SK-N-SH treated with all-trans-retinoic acid at 6 μM for 48 hours (cell line): ENCODE results near the gene STARD4.

Experiments
- ATAC-seq: fragments of 200-7000 bp; cut with Tn5 transposase; 3 replicates; pipeline ENCODE4 v1.9.1; 2020; ENCODE audit warnings: mild to moderate bottlenecking, moderate library complexity
- ARNTL ChIP-seq: fragments of 450-650 bp; formaldehyde crosslinking; IDR thresholded peaks from 2 replicates; pipeline ENCODE4 v1.5.0; 2020; ENCODE audit warnings: low read depth, mild to moderate bottlenecking, moderate library complexity, borderline replicate concordance
- BACH2 ChIP-seq: fragments of 250-450 bp; sonication (Bioruptor Pico); IDR thresholded peaks from 2 replicates; pipeline ENCODE4 v1.9.0; 2021; ENCODE audit warnings: mild to moderate bottlenecking, borderline replicate concordance
- CREB5 ChIP-seq: fragments of 250-450 bp; sonication (Bioruptor Pico); IDR thresholded peaks from 2 replicates; pipeline ENCODE4 v1.5.1; 2020; ENCODE audit warnings: low read depth, mild to moderate bottlenecking, moderate library complexity
- CSDC2 ChIP-seq: fragments of 250-450 bp; sonication (Bioruptor Pico); IDR thresholded peaks from 2 replicates; pipeline ENCODE4 v1.5.0; 2020; ENCODE audit warnings: mild to moderate bottlenecking, moderate library complexity
- CSRNP3 ChIP-seq: fragments of 250-450 bp; sonication (Bioruptor Pico); IDR thresholded peaks from 2 replicates; pipeline ENCODE4 v1.5.1; 2021; ENCODE audit warnings: mild to moderate bottlenecking, moderate library complexity
- GLIS3 ChIP-seq: fragments of 250-450 bp; sonication (Bioruptor Pico); IDR thresholded peaks from 2 replicates; pipeline ENCODE4 v1.5.0; 2020; ENCODE audit warnings: mild to moderate bottlenecking, moderate library complexity
- ISL1 ChIP-seq: fragments of 250-450 bp; sonication (Bioruptor Pico); IDR thresholded peaks from 2 replicates; pipeline ENCODE4 v2.1.2; 2022; ENCODE audit warnings: mild to moderate bottlenecking, moderate library complexity
- PATZ1 ChIP-seq: fragments of 250-450 bp; sonication (Bioruptor Pico); IDR thresholded peaks from 2 replicates; pipeline ENCODE4 v1.8.0; 2020; ENCODE audit warnings: mild to moderate bottlenecking, moderate library complexity, borderline replicate concordance
- POU6F1 ChIP-seq: fragments of 250-450 bp; sonication (Bioruptor Pico); IDR thresholded peaks from 2 replicates; pipeline ENCODE4 v1.8.0; 2021; ENCODE audit warnings: low read depth, mild to moderate bottlenecking, moderate library complexity, borderline replicate concordance
- PPARA ChIP-seq: fragments of 250-450 bp; sonication (Bioruptor Pico); IDR thresholded peaks from 2 replicates; pipeline ENCODE4 v1.5.0; 2020; ENCODE audit warnings: mild to moderate bottlenecking, borderline replicate concordance
- RARB ChIP-seq: fragments of 250-450 bp; sonication (Bioruptor Pico); IDR thresholded peaks from 2 replicates; pipeline ENCODE4 v1.8.0; 2021; ENCODE audit warnings: mild to moderate bottlenecking, moderate library complexity
- SNAI2 ChIP-seq: fragments of 250-450 bp; sonication (Bioruptor Pico); IDR thresholded peaks from 2 replicates; pipeline ENCODE4 v1.5.0; 2020; ENCODE audit warnings: mild to moderate bottlenecking, moderate library complexity
- TCF4 ChIP-seq: fragments of 250-450 bp; sonication (Bioruptor Pico); IDR thresholded peaks from 2 replicates; pipeline ENCODE4 v1.8.0; 2021; ENCODE audit warnings: mild to moderate bottlenecking, moderate library complexity, borderline replicate concordance
- TSHZ2 ChIP-seq: fragments of 250-450 bp; sonication (Bioruptor Pico); IDR thresholded peaks from 2 replicates; pipeline ENCODE4 v1.5.0; 2020; ENCODE audit warnings: mild to moderate bottlenecking, moderate library complexity
- ZC3H10 ChIP-seq: fragments of 250-450 bp; sonication (Bioruptor Pico); IDR thresholded peaks from 2 replicates; pipeline ENCODE4 v1.5.1; 2021; ENCODE audit warnings: mild to moderate bottlenecking, moderate library complexity
- ZFP30 ChIP-seq: fragments of 450-650 bp; formaldehyde crosslinking; IDR thresholded peaks from 2 replicates; pipeline ENCODE4 v1.5.0; 2022; ENCODE audit warnings: mild to moderate bottlenecking, moderate library complexity
- ZNF70 ChIP-seq: fragments of 450-650 bp; formaldehyde crosslinking; IDR thresholded peaks from 2 replicates; pipeline ENCODE4 v1.5.0; 2020; ENCODE audit warnings: mild to moderate bottlenecking, moderate library complexity
- ZNF8 ChIP-seq: fragments of 450-650 bp; formaldehyde crosslinking; IDR thresholded peaks from 2 replicates; pipeline ENCODE4 v1.5.0; 2020; ENCODE audit warnings: mild to moderate bottlenecking, moderate library complexity

Gene STARD4

GRCh38 chr5:111469903-111470302 lies 42.4 kb downstream of the STARD4 start:
- no peak for TF ChIP-seq RARB
- TF ChIP-seq BACH2 = no peak
- no peak for TF ChIP-seq GLIS3 (CRISPR knock-in tag)
- peak; percentile 67 for ATAC-seq

- TF ChIP-seq ZFP30 = no peak
- no peak for TF ChIP-seq CSDC2
- TF ChIP-seq SNAI2 = no peak
- no peak for TF ChIP-seq PATZ1 (CRISPR knock-in tag)
- no peak for TF ChIP-seq CSRNP3 (CRISPR knock-in tag)
- TF ChIP-seq TSHZ2 (CRISPR knock-in tag) = no peak
- no peak for TF ChIP-seq ARNTL
- TF ChIP-seq ZNF70 (CRISPR knock-in tag) = no peak
- TF ChIP-seq POU6F1 = no peak
- ATAC-seq = no peak
These were observed 42.9 kb downstream of the STARD4 start for GRCh38 chr5:111469293-111469896.

- ATAC-seq = no peak
- no peak for TF ChIP-seq ZNF70 (CRISPR knock-in tag)
- no peak for TF ChIP-seq ISL1 (CRISPR knock-in tag)
- no peak for TF ChIP-seq CSRNP3 (CRISPR knock-in tag)
- TF ChIP-seq ZC3H10 (CRISPR knock-in tag) = no peak
- no peak for TF ChIP-seq CSDC2
- TF ChIP-seq ZFP30 = no peak
- TF ChIP-seq SNAI2 = no peak
- TF ChIP-seq TCF4 (CRISPR knock-in tag) = no peak
- no peak for TF ChIP-seq PPARA (CRISPR knock-in tag)
- no peak for TF ChIP-seq CREB5 (CRISPR knock-in tag)
- no peak for TF ChIP-seq ZNF8
- TF ChIP-seq TSHZ2 (CRISPR knock-in tag) = no peak
- TF ChIP-seq, all 23 proteins: peak for 0
These were observed 49.0 kb downstream of the STARD4 start for GRCh38 chr5:111463311-111463710.
